Epithelial cell of prostate (primary cell): ENCODE results near the gene LTK.
A peak's percentile ranks its signal among the peaks of the same experiment; 100 is the strongest.
"Not testable (repeated sequence)": the region's sequence is repeated elsewhere in the genome, so short reads cannot be mapped to it uniquely, and the experiment has no call there.

Experiments
- DNase-seq: peaks from one replicate; pipeline ENCODE4 v3.0.0-alpha.2; 2011; ENCODE audit warnings: low read depth, low spot score
- H3K27ac ChIP-seq: fragments of 450-650 bp; 2 replicates; pipeline ENCODE4 v1.5.1; 2017; ENCODE audit warnings: mild to moderate bottlenecking

Gene LTK

GRCh38 chr15:41482110-41482877 lies 31.3 kb downstream of the LTK start:
- no peak overlapping the region for H3K27ac ChIP-seq
- DNase-seq: no peak

- H3K27ac ChIP-seq: no peak overlapping the region
- no peak for DNase-seq
Observed at GRCh38 chr15:41480396-41481140, 33.1 kb downstream of the LTK start.

- no peak for DNase-seq
- peak overlapping the region; percentile 87 for H3K27ac ChIP-seq
Observed at GRCh38 chr15:41476416-41477048, 37.1 kb downstream of the LTK start.

GRCh38 chr15:41474941-41475340 lies 38.7 kb downstream of the LTK start:
- H3K27ac ChIP-seq: no peak overlapping the region
- no peak for DNase-seq

GRCh38 chr15:41474436-41474835 lies 39.2 kb downstream of the LTK start:
- no peak overlapping the region for H3K27ac ChIP-seq
- DNase-seq: no peak

GRCh38 chr15:41473418-41473817 lies 40.2 kb downstream of the LTK start:
- no peak for DNase-seq
- H3K27ac ChIP-seq: no peak overlapping the region

GRCh38 chr15:41469644-41470043 lies 44.0 kb downstream of the LTK start:
- DNase-seq, H3K27ac ChIP-seq: not testable (repeated sequence)

GRCh38 chr15:41466711-41467110 lies 46.9 kb downstream of the LTK start:
- no peak for DNase-seq
- H3K27ac ChIP-seq: no peak overlapping the region

- H3K27ac ChIP-seq: no peak overlapping the region
- DNase-seq: no peak
Observed at GRCh38 chr15:41465822-41466421, 47.7 kb downstream of the LTK start.

GRCh38 chr15:41464889-41465580 lies 48.6 kb downstream of the LTK start:
- no peak overlapping the region for H3K27ac ChIP-seq
- DNase-seq: no peak

- no peak for DNase-seq
- no peak overlapping the region for H3K27ac ChIP-seq
Observed at GRCh38 chr15:41462084-41462795, 51.4 kb downstream of the LTK start.
